K562 (cell line): ENCODE data around the gene ROMO1. TPM values are rescaled to one million over a fixed set of nuclear protein-coding genes. Genes with fewer than 3 reads are reported as not detected.
A peak's percentile ranks its signal among the peaks of the same experiment; 100 is the strongest.

Source experiments
- CHCHD3 ChIP-seq: fragments of 250-450 bp; sonication (Bioruptor Pico); IDR thresholded peaks from 2 replicates; pipeline ENCODE4 v2.1.2; 2022; ENCODE audit warnings: mild to moderate bottlenecking
- DNMT1 ChIP-seq: fragments of 450-650 bp; IDR thresholded peaks from 2 replicates; pipeline ENCODE4 v1.6.1; 2016; ENCODE audit warnings: antibody characterized with exemption, mild to moderate bottlenecking
- EGR1 ChIP-seq: fragments of 450-650 bp; conservative IDR thresholded peaks from 2 replicates; pipeline ENCODE4 v1.6.1; 2017; ENCODE audit warnings: mild to moderate bottlenecking
- GATAD2A ChIP-seq: fragments of 450-650 bp; IDR thresholded peaks from 2 replicates; pipeline ENCODE4 v1.6.1; 2017
- HDAC6 ChIP-seq: IDR thresholded peaks from 2 replicates; pipeline ENCODE4 v1.6.1; 2012; ENCODE audit warnings: low read depth, mild to moderate bottlenecking, control low read depth, inconsistent platforms, low read length, moderate library complexity
- HNRNPLL ChIP-seq: fragments of 200-400 bp; formaldehyde crosslinking; IDR thresholded peaks from 2 replicates; pipeline ENCODE4 v1.6.1; 2017; ENCODE audit warnings: low read length, low read depth, mild to moderate bottlenecking; ENCODE audit not compliant: poor library complexity, severe bottlenecking
- MAZ ChIP-seq, 2 experiments: fragments of 450-650 bp in 1 of 2; sonication (generic) in 1 of 2; formaldehyde crosslinking; IDR thresholded peaks in 1 of 2; conservative IDR thresholded peaks in 1 of 2; 2 replicates each; pipeline versions ENCODE4 v1.4.0 to v1.5.0; 2020; ENCODE audit warnings: mild to moderate bottlenecking in 1 of 2, missing genetic modification reagents in 1 of 2
- MCM5 ChIP-seq: fragments of 450-650 bp; IDR thresholded peaks from 2 replicates; pipeline ENCODE4 v1.6.1; 2016; ENCODE audit warnings: low read depth
- MEIS2 ChIP-seq: fragments of 450-650 bp; IDR thresholded peaks from 2 replicates; pipeline ENCODE4 v1.6.1; 2014; ENCODE audit warnings: mild to moderate bottlenecking; ENCODE audit not compliant: partially characterized antibody
- PCBP1 ChIP-seq: fragments of 200-400 bp; formaldehyde crosslinking; IDR thresholded peaks from 2 replicates; pipeline ENCODE4 v1.6.1; 2018; ENCODE audit warnings: mild to moderate bottlenecking, low read depth, low read length; ENCODE audit not compliant: poor library complexity, severe bottlenecking
- POLR3A ChIP-seq: IDR thresholded peaks from 2 replicates; pipeline ENCODE4 v1.6.1; 2011; ENCODE audit warnings: borderline replicate concordance, mild to moderate bottlenecking, moderate library complexity; ENCODE audit not compliant: insufficient read length, insufficient read depth; ENCODE audit errors: extremely low read depth
- RBFOX2 ChIP-seq: fragments of 200-400 bp; formaldehyde crosslinking; IDR thresholded peaks from 2 replicates; pipeline ENCODE4 v1.6.1; 2017; ENCODE audit warnings: low read depth, mild to moderate bottlenecking, low read length, moderate library complexity
- RBM14 ChIP-seq: fragments of 200-400 bp; formaldehyde crosslinking; IDR thresholded peaks from 2 replicates; pipeline ENCODE4 v1.6.1; 2018; ENCODE audit warnings: low read depth, mild to moderate bottlenecking, low read length, moderate library complexity, borderline replicate concordance; ENCODE audit not compliant: insufficient read depth
- SMC3 ChIP-seq: conservative IDR thresholded peaks from 2 replicates; pipeline ENCODE4 v1.6.1; 2011; ENCODE audit warnings: low read depth, low read length, improper control_type of control experiment; ENCODE audit not compliant: insufficient read depth
- TAF7 ChIP-seq: fragments of 450-650 bp; IDR thresholded peaks from 2 replicates; pipeline ENCODE4 v1.6.1; 2016; ENCODE audit warnings: missing genetic modification characterization, missing compliant biosample characterization
- U2AF1 ChIP-seq: fragments of 200-400 bp; formaldehyde crosslinking; optimal IDR thresholded peaks from 2 replicates; pipeline ENCODE3; 2017; ENCODE audit warnings: mild to moderate bottlenecking, low read depth, low read length, moderate library complexity
- ZNF3 ChIP-seq: fragments of 250-450 bp; sonication (Bioruptor Pico); IDR thresholded peaks from 2 replicates; pipeline ENCODE4 v1.5.0; 2021; ENCODE audit warnings: mild to moderate bottlenecking, moderate library complexity
- ZNF444 ChIP-seq: fragments of 250-450 bp; sonication (Bioruptor Pico); IDR thresholded peaks from 2 replicates; pipeline ENCODE4 v1.4.0; 2020; ENCODE audit warnings: mild to moderate bottlenecking, moderate library complexity
- polyA plus RNA-seq, 8 experiments: library from polyadenylated mRNA; depleted of rRNA in 4 of 8; stranded (reverse) in 5 of 8; unstranded in 3 of 8; fragments of >200 nt; fragmentation: Nextera tagmentation in 2 of 8; fragmentation: Illumina TruSeq in 1 of 8; extraction: Ambion mirVana in 2 of 8; extraction: Trizol in 1 of 8; gene quantifications; 2 replicates each; pipeline versions ENCODE4 v1.2.1 to v1.2.3, GENCODE V29; 2011 to 2014; ENCODE audit warnings: inconsistent platforms in 1 of 8, missing spikeins in 1 of 8
- total RNA-seq, 7 experiments: library from RNA; depleted of rRNA in 6 of 7; stranded (reverse); fragments of >200 nt in 6 of 7; fragmentation: Illumina TruSeq in 2 of 7; extraction: Trizol in 2 of 7; gene quantifications; 2 replicates each; pipeline versions ENCODE4 v1.2.1 to v1.2.3, GENCODE V29; 2011 to 2021; ENCODE audit warnings: low replicate concordance in 1 of 7
- TF ChIP-seq, protein P1 (sequence below): fragments of 200-800 bp; sonication (Bioruptor generic); IDR thresholded peaks from 2 replicates; pipeline ENCODE4 v1.6.1; 2017; ENCODE audit warnings: missing genetic modification characterization, missing compliant biosample characterization
- TF ChIP-seq, protein P2 (sequence below): sonication (generic); formaldehyde crosslinking; IDR thresholded peaks from 2 replicates; pipeline ENCODE4 v1.8.0; 2022; ENCODE audit warnings: mild to moderate bottlenecking, missing genetic modification reagents
- TF ChIP-seq, protein P3 (sequence below): fragments of 450-650 bp; IDR thresholded peaks from 2 replicates; pipeline ENCODE4 v1.6.1; 2016

ROMO1 gene
- total and polyA plus RNA-seq, 9 of the 15 experiments (the other 6 are each of a cell fraction or from before 2014, with no cell fraction given), result 31.8 to 741 (median 226) TPM

DNA sequence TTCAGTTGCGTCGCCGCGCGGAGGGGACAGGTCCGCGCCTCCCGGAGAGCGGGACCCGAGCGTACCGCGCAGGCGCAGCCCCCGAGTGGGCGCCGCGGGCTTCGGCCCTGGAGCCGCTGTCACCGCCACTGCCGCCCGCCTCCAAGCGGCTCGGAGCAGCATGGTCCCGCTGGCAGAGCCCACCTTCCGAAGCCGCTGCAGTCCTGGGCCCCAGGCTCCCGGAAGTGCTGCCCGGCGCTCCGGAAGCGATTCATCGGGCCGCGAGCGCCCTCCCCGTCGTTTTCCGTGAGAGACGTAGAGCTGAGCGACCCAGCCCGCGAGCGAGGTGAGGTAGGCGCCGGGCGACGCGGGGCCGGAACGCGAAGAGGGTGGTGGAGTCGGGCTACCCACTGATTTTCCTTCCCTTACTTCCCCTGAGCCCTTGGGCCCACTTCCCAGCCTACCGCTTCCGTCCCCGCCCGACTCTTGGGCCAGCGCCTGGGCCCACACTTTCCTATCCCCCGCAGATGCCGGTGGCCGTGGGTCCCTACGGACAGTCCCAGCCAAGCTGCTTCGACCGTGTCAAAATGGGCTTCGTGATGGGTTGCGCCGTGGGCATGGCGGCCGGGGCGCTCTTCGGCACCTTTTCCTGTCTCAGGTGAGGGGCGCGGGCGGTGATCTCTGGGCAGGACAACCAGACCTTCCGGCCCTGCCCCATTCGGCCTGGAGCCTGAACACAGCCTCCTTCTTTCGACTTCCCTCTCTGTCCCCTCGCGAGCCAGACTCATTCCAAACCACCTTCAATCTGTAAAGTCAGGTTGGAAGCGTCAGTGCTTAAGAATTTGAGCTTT is at the start of gene ROMO1, which contains the start of gene NFS1 (continued):
- TF ChIP-seq, protein P1, sequence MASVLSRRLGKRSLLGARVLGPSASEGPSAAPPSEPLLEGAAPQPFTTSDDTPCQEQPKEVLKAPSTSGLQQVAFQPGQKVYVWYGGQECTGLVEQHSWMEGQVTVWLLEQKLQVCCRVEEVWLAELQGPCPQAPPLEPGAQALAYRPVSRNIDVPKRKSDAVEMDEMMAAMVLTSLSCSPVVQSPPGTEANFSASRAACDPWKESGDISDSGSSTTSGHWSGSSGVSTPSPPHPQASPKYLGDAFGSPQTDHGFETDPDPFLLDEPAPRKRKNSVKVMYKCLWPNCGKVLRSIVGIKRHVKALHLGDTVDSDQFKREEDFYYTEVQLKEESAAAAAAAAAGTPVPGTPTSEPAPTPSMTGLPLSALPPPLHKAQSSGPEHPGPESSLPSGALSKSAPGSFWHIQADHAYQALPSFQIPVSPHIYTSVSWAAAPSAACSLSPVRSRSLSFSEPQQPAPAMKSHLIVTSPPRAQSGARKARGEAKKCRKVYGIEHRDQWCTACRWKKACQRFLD (CRISPR knock-in tag), result 0 out of 2 replicates have a peak, but pooled peaks have one; percentile 38
- TF ChIP-seq ZNF3, result no peak
- peak; percentile 27 for TF ChIP-seq MEIS2
- TF ChIP-seq MCM5, result no peak
- TF ChIP-seq RBFOX2, result peak; percentile 96
- TF ChIP-seq SMC3, result 0 out of 2 replicates have a peak, but pooled peaks have one; percentile 4
- TF ChIP-seq TAF7, result no peak
- TF ChIP-seq, protein P2, sequence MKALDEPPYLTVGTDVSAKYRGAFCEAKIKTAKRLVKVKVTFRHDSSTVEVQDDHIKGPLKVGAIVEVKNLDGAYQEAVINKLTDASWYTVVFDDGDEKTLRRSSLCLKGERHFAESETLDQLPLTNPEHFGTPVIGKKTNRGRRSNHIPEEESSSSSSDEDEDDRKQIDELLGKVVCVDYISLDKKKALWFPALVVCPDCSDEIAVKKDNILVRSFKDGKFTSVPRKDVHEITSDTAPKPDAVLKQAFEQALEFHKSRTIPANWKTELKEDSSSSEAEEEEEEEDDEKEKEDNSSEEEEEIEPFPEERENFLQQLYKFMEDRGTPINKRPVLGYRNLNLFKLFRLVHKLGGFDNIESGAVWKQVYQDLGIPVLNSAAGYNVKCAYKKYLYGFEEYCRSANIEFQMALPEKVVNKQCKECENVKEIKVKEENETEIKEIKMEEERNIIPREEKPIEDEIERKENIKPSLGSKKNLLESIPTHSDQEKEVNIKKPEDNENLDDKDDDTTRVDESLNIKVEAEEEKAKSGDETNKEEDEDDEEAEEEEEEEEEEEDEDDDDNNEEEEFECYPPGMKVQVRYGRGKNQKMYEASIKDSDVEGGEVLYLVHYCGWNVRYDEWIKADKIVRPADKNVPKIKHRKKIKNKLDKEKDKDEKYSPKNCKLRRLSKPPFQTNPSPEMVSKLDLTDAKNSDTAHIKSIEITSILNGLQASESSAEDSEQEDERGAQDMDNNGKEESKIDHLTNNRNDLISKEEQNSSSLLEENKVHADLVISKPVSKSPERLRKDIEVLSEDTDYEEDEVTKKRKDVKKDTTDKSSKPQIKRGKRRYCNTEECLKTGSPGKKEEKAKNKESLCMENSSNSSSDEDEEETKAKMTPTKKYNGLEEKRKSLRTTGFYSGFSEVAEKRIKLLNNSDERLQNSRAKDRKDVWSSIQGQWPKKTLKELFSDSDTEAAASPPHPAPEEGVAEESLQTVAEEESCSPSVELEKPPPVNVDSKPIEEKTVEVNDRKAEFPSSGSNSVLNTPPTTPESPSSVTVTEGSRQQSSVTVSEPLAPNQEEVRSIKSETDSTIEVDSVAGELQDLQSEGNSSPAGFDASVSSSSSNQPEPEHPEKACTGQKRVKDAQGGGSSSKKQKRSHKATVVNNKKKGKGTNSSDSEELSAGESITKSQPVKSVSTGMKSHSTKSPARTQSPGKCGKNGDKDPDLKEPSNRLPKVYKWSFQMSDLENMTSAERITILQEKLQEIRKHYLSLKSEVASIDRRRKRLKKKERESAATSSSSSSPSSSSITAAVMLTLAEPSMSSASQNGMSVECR (CRISPR knock-in tag), result peak; percentile 93
- TF ChIP-seq HDAC6, result no peak
- TF ChIP-seq, protein P3, sequence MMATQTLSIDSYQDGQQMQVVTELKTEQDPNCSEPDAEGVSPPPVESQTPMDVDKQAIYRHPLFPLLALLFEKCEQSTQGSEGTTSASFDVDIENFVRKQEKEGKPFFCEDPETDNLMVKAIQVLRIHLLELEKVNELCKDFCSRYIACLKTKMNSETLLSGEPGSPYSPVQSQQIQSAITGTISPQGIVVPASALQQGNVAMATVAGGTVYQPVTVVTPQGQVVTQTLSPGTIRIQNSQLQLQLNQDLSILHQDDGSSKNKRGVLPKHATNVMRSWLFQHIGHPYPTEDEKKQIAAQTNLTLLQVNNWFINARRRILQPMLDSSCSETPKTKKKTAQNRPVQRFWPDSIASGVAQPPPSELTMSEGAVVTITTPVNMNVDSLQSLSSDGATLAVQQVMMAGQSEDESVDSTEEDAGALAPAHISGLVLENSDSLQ, result peak; percentile 81
- TF ChIP-seq CHCHD3 (CRISPR knock-in tag), result no peak
- 0 out of 2 replicates have a peak, but pooled peaks have one; percentile 25 for TF ChIP-seq RBM14
- TF ChIP-seq MAZ (CRISPR knock-in tag; conservative IDR thresholded peaks at IDR 0.05 in 1 of 2, IDR thresholded peaks at IDR 0.05 in 1 of 2), result peak; percentile 91 to 92
- peak; percentile 71 for TF ChIP-seq HNRNPLL
- TF ChIP-seq GATAD2A, result no peak
- peak; percentile 54 for TF ChIP-seq PCBP1
- no peak for TF ChIP-seq ZNF444 (CRISPR knock-in tag)
- TF ChIP-seq EGR1, result peak; percentile 3
- no peak for TF ChIP-seq DNMT1
- TF ChIP-seq POLR3A, result no peak
- TF ChIP-seq U2AF1, result peak; percentile 56
